Epithelial cell of esophagus (primary cell): ENCODE data around the gene TMPRSS6.

Experiments
- DNase-seq: peaks from one replicate; pipeline ENCODE4 v3.0.0; 2010; ENCODE audit warnings: low read depth
- H3K4me3 ChIP-seq: 2 replicates; pipeline ENCODE4 v1.5.1; 2011; ENCODE audit warnings: mild to moderate bottlenecking, low read length, control low read depth
- CTCF ChIP-seq: IDR thresholded peaks from 2 replicates; pipeline ENCODE4 v1.5.1; 2011; ENCODE audit warnings: low read depth, mild to moderate bottlenecking, low read length, control low read depth, inconsistent platforms; ENCODE audit not compliant: insufficient read depth; ENCODE audit errors: missing control alignments

The TMPRSS6 gene

GRCh38 chr22:37047006-37047405 is 62.5 kb downstream of the TMPRSS6 start:
- no peak for DNase-seq
- TF ChIP-seq CTCF: no peak
- H3K4me3 ChIP-seq: no peak overlapping the region

GRCh38 chr22:37046589-37046988 is 62.9 kb downstream of the TMPRSS6 start:
- H3K4me3 ChIP-seq: no peak overlapping the region
- no peak for DNase-seq
- no peak for TF ChIP-seq CTCF

GRCh38 chr22:37045958-37046357 is 63.6 kb downstream of the TMPRSS6 start:
- peak; percentile 44 for DNase-seq
- no peak overlapping the region for H3K4me3 ChIP-seq
- peak; percentile 57 for TF ChIP-seq CTCF

GRCh38 chr22:37044634-37045625 is 64.6 kb downstream of the TMPRSS6 start:
- no peak for TF ChIP-seq CTCF
- DNase-seq: peak; percentile 67
- H3K4me3 ChIP-seq: no peak overlapping the region

- DNase-seq: peak; percentile 79
- peak; percentile 79 for TF ChIP-seq CTCF
- H3K4me3 ChIP-seq: no peak overlapping the region
Measured at GRCh38 chr22:37043828-37044538, 65.5 kb downstream of the TMPRSS6 start.

GRCh38 chr22:37043209-37043827 is 66.2 kb downstream of the TMPRSS6 start:
- H3K4me3 ChIP-seq: no peak overlapping the region
- TF ChIP-seq CTCF: no peak
- DNase-seq: no peak
